ENCODE data around the gene PPP4R2.

DNA sequence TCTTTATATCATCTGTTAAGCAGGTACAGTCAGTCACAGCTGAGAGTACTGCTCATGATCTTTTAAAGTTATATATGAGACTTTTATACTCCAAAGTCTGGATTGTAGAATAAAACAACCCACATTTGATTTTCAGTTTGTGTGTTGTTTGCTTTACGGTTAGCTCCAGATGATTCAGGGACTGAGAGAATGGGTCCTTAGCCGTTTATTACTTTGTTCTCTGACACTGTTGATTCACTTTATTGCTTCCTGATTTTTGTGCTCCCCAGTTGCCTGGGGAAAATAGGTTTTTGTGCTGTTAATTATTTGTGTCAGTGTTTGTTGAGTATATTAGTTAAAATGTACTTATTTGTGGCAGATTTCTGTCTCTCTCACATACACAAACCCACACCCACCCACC, 56.2 kb downstream of the PPP4R2 start:
- TF ChIP-seq, protein P1, sequence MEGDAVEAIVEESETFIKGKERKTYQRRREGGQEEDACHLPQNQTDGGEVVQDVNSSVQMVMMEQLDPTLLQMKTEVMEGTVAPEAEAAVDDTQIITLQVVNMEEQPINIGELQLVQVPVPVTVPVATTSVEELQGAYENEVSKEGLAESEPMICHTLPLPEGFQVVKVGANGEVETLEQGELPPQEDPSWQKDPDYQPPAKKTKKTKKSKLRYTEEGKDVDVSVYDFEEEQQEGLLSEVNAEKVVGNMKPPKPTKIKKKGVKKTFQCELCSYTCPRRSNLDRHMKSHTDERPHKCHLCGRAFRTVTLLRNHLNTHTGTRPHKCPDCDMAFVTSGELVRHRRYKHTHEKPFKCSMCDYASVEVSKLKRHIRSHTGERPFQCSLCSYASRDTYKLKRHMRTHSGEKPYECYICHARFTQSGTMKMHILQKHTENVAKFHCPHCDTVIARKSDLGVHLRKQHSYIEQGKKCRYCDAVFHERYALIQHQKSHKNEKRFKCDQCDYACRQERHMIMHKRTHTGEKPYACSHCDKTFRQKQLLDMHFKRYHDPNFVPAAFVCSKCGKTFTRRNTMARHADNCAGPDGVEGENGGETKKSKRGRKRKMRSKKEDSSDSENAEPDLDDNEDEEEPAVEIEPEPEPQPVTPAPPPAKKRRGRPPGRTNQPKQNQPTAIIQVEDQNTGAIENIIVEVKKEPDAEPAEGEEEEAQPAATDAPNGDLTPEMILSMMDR (conservative IDR thresholded peaks at IDR 0.05; ENCODE audit: low read depth, low read length), result no peak
- TF ChIP-seq FOS (IDR thresholded peaks at IDR 0.05; ENCODE audit: low read depth, low read length) (no peak), RCOR1 (IDR thresholded peaks at IDR 0.05; ENCODE audit: insufficient replicate concordance, low read length) (no peak), CEBPB (IDR thresholded peaks at IDR 0.05; ENCODE audit: low read depth, low read length) (no peak), SMC3 (IDR thresholded peaks at IDR 0.05; ENCODE audit: low read depth, low read length) (no peak)
